GM18519 (cell line): ENCODE data around the gene NUP214.
"Not testable (repeated sequence)": the region's sequence is repeated elsewhere in the genome, so short reads cannot be mapped to it uniquely, and the experiment has no call there.

Experiments
- ATAC-seq: cut with Tn5 transposase; IDR thresholded peaks from one replicate; pipeline ENCODE4 v1.9.1; 2021; ENCODE audit warnings: mild to moderate bottlenecking, moderate library complexity; ENCODE audit not compliant: unreplicated experiment, low FRiP score

NUP214 gene

DNA sequence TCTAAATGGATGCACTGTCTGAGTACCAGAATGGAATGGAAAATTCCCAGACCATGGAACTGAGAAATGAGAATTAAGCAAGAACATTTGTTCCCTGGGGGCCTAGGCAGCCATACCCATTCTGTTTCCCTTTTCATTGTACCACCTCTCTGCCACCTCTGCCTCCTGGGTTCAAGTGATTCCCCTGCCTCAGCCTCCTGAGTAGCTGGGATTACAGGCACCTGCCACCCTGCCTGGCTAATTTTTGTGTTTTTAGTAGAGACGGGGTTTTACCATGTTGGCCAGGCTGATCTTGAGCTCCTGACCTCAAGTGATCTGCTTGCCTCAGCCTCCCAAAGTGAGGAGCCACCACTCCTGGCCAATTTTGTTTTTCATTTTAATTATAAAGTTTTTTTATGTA lies 33.3 kb downstream of the NUP214 start:
- ATAC-seq = not testable (repeated sequence)

DNA sequence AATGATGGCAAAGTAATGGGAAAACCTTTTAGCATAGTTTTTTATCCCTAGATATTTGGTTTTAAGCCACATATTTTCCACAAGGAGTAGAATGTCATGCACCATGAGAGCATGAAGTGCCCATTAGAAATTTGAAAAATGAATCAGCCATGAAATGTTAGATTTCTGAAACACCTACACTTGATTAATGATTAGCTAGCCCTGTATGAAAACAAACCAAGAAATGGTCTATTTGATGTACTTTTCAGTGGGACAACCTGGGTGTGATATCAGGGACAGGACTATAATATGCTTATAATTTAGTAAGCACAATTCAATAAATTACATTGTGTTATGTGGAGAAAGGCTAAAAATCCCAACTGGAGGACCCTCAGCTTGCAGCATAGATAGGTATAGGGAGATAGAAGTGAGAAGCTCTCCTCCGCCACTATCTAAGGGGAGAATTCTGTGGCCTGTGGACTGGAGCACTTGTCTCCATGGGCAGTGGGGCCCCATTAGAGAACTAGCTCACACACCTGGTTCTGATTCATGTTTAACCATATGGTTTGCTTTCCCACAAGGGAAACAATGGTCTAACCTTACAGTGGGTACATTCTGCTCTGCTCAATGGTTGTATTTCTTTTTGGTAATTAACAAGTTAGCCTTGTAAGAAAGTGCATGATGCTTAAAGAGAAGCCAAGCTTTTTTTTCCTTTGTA lies 35.2 kb downstream of the NUP214 start:
- no peak for ATAC-seq

DNA sequence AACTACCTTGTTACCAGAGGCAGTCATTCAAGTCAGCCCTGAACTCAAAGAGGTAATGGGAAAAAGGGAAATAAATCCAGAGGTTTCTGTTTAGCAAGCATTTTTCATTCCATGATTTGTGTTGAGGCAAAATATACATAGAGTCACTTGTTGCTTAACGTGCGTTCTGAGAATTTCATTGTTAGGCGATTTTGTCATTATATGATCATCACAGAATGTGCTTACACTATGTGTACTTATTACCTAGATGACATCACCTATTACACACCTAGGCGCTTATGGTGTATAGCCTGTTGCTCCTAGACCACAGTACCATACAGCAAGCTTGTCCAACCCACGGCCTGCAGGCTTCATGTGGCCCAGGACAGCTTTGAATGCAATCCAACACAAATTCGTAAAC lies 36.2 kb downstream of the NUP214 start:
- no peak for ATAC-seq

DNA sequence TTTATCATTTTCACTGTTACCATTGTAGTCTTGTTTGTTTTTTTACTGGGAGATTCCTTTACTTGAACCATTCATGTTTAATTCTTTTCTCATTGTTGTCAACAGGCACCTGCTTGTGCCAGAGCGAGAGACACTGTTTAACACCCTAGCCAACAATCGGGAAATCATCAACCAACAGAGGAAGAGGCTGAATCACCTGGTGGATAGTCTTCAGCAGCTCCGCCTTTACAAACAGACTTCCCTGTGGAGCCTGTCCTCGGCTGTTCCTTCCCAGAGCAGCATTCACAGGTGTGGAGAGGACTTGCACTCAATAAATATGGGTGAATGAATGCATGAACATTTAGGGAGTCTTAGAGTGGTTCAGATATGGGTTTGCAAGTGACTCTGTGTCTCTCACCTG lies 37.5 kb downstream of the NUP214 start:
- ATAC-seq = no peak

DNA sequence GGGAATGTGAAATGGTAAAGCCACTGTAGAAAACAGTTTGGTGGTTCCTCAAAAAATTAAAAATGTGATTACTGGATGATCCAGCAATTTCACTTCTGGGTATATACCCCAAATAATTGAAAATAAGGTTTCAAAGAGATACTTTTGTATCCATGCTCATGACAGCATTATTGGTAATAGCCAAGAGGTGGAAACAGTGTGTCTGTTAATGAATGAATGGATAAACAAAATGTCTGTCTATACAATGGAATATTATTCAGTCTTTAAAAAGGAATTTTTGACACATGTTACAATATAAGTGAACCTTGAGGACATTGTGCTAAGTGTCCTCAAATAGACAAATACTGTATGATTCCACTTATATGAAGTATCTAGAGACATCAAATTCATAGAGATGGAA lies 40.1 kb downstream of the NUP214 start:
- ATAC-seq = no peak

DNA sequence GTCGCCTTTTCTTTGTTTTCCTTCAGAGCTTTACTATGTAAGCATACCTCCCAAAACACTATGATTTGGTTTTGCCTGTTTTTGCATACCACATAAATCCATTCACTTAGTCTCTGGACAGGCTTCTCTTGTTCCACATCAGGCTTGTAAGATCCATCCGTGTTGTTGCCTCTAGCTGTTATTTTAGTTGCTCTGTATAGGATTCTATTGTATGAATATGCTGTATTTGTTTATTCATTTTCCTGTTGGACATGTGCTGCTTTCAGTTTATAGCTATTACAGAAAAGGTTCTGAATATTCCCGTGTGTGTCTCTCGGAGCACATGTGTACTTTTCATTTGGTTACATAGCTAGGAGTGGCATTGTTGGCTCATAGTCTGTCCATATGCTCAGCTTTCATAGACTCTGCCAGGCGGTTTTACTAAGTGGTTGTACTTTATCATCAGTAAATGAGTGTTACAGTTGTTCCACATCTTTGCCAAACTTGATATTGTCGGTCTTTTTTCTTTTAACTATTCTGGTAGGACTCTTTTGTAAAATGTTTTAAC lies 41.8 kb downstream of the NUP214 start:
- no peak for ATAC-seq

DNA sequence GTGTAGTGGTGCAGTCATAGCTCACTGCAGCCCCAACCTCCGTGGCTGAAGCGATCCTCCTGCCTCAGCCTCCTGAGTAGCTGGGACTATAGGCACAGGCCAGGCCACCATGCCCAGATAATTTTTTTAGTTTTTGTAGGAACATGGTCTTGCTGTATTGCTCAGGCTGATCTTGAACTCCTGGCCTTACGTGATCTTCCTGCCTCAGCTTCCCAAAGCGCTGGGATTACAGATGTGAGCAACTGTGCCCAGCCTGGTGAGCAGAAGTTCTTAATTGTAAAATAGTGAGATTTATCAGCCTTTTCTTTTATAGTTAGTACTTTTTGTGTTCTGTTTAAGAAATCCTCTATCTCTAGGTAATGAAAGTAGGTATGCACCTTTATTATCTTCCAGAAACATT lies 42.5 kb downstream of the NUP214 start:
- ATAC-seq = no peak

DNA sequence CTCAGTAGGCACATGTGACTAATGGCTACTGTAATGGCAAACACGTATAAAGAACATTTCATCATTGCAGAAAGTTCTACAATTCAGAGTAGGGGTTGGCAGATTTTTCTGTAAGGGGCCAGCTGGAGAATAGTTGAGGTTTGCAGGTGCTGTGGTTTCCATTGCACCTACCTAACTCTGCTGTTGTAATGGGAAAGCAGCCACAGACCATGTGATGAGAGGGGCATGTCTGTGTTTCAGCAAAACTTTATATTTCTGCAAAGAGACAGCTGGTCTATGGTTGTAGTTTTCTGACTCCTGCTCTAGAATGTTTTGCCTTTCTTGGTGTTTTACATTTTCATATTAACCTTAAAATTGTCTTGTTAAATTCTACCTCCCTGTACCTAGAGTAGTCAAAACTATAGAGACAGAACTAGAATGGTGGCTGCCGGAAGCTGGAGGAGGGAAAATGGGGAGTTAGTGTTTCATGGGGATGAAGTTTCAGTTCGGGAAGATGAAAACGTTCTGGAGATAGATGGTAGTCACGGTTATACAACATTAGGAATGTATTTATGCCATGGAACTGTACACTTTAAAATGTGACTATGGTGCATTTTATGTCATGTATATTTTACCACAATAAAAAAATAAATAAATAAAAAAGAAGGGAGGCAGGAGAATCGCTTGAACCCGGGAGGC lies 44.3 kb downstream of the NUP214 start:
- ATAC-seq = no peak

DNA sequence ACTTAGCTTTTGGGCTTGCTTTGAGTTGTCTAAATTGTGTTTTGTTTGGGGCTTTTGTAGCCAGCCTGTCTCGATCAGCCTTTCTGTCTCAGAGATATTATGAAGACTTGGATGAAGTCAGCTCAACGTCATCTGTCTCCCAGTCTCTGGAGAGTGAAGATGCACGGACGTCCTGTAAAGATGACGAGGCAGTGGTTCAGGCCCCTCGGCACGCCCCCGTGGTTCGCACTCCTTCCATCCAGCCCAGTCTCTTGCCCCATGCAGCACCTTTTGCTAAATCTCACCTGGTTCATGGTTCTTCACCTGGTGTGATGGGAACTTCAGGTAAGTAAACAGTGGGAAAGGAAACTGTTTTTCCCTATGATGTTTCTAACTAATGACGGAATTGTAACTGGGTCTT lies 48.6 kb downstream of the NUP214 start:
- ATAC-seq = no peak

DNA sequence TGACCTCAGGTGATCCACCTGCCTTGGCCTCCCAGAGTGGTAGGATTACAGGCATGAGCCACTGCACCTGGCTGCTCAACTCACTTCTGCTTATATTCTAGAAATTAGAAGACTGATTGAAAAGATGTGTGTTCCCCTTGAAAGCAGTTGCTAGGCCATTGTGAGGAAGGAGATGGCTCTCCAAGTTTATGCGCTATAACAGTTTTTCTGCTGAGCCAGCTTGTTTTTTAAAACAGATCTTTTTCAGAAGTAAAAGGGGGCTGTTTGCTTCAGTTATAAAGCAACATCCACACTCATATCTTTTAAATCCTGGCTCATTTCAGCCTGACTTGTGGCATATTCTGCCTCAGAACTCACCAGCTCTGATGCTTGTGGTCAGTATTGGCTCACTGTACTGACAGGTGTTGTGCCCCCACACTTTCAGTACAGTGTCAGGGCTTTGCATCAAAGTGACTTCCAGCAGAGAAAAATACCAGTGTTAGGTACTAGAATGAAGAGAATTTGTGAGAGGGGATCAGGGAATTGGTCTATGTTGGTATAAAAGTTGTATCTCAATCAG lies 49.4 kb downstream of the NUP214 start:
- no peak for ATAC-seq

DNA sequence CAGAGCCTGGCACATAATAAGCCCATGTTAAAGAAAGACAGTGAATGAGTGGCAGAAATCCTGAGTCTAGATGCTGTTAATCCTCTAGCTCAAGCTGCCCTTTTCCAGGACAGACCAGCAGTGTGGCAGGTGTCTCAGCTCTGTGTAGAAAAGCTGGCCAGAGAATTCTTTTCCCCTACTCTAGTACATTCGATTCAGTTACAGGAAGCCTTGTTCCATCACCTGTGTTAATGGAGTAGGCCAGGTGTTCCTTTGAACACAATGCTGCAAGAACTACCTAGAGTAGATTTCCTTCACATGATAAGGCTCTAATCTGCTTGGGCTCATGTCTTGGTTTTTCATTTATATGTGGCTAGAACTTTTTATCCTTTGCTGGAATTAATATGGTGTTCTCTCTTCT lies 52.5 kb downstream of the NUP214 start:
- ATAC-seq = no peak

DNA sequence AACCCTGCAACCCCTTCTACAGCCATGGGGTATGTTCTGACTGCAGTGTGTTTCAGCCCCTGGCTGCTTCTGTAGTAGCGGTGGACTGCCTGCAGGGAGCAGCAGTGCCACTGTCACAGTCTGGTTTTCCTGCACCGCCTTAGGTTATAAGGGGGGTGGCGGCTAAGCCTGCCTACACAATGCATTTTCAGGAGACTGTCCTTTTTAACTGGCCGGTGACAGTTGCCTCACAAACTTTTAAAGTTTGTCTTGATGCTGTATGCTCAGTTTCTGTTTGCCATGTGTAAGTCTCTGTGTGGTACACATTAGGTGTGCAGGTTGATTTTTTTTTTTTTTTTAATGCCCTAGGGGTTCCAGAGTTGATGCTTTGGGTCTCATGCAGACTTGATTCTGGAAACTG lies 53.0 kb downstream of the NUP214 start:
- no peak for ATAC-seq

DNA sequence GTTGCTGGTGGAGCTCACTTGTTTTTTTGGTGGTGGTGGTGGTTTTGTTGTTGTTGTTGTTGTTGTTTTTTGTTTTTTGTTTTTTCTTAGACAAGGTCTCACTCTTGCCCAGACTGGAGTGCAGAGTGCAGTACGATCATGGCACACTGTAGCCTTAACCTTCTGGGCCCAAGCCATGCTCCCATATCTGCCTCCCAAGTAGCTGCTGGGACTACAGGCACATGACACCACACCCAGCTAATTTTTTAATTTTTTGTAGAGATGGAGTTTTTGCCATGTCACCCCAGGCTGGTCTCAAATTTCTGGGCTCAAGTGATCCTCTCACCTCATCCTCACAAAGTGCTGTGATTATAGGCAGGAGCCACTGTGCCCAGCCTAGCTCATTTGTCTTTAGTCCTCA lies 53.5 kb downstream of the NUP214 start:
- ATAC-seq = no peak

DNA sequence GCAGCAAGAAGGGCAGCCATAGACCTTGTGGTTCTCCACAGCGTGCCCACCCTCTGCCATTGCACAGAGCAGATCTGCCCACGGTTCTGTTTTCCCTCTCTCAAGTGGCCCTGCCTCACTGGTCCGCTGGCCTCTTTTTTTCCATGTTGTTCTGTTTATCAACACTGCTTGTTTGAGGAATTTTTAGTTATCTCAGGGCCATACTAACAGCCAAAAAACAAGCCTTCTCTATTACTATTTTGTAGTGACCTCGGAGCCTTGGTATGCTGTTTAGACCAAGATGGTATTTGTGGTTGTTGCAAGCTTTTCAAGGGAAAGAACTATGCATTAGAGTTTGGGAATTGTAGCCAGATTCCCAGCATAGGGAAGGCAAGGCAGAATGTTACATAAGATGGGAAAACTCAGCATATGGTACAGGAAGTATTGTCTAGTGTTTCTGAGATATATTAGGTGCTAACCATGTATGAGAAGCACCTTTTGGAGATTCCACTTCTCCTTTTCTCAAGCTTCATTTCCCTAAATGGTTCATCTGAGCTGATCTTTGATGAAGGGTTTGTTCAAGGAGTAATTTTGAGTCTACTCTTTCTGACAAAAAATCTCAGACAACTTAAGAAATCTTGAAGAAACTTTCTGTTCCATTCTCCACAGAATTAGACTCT lies 54.3 kb downstream of the NUP214 start:
- ATAC-seq = no peak

DNA sequence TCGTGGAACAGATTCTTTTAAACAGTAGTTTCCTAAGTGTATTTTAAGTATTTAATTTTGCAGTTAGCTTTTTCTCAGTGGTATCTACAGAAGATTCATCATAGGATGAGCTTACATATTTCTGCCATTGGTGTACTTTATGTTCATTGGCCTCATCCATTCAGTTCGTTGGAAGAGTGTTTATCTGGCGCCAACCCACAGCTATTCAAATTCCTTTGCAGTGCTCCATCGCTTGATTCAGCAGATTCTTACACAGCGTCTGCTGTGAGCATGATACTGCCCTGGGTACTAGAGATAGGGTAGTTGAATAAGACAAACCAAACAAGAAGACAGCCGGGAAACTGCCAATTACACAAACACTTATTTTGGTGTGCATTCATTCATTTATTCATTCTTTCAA lies 55.1 kb downstream of the NUP214 start:
- ATAC-seq = no peak

DNA sequence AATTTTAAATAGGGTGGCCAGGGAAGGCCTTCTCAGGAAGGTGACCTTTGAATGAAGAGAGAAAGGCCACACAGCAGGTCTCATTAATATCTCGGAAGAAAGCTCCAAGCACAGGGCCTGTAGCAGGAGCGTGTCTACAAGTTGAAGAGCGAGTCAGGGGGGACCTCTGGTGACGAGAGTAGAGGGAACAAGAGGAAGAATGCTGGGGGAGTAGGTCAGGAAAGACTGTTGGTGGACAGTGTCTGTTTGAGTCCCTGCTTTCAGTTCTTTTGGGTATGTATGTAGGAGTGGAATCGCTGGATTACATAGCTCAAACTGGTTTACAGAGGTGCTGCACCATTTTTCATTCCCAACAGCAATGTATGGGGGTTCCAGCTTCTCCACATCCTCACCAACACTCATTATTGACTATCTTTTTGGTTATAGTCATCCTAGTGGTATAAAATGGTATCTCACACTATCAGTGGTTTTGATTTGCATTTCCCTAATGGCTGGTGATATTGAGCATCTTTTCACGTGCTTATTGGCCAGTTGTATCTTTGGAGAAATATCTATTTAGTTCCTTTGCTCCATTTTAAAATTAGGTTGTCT lies 55.8 kb downstream of the NUP214 start:
- ATAC-seq = no peak

DNA sequence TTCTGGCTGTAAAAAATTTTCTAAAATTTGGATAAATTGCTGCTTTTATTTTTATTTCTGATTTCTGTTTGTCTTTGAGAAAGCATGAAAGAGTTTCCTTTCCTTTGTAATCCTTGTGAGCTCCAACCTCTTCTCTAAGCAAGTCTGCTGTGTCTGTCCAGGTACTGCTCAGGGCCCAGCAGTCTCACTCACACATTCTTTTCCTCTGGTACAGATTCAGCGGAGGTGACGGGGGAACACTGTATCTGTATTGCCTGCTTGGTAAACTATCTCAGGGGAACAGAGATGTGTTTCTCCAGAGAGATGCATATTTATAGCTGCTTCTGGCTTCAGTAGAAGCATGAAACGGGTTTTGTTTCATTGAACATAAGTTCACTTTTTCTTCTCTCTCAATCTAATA lies 60.5 kb downstream of the NUP214 start:
- no peak for ATAC-seq

DNA sequence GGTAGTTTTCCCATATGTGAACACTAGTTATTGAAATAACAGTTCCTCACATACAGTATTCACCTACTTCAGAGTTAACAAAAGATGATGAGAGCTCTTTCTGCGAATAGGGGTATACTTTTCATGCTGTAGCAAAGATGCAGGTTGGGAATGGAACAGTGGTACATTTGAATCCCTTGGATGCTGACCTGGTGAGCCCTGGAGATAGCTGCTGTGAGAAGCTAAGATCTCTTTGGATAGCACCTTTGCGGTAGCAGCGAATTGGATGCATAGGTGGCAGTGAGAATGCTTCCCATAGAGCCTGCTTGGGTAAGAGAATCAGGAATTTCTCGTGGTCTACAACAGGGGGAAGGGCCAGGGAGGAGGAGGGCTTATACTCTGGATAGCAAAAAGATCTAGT lies 61.2 kb downstream of the NUP214 start:
- ATAC-seq = no peak

DNA sequence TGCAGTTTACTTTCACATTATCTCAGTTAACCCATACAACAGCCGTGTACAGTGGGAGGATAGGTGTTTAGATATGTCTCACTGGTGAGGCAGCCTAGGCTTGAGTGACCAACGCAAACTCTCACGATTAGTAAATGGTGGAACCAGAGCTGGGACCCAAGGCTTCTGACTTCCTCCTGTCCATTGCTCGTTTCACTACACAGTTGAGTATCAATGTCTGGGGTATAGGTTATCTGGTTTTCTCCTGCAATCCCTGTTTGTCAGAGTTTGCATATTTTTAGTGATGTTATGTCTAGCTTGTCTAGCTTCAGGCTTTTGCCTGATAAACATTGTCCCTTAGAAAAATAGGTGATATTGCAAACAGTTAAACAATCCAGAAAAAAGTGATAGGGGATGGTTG lies 62.6 kb downstream of the NUP214 start:
- ATAC-seq = no peak

DNA sequence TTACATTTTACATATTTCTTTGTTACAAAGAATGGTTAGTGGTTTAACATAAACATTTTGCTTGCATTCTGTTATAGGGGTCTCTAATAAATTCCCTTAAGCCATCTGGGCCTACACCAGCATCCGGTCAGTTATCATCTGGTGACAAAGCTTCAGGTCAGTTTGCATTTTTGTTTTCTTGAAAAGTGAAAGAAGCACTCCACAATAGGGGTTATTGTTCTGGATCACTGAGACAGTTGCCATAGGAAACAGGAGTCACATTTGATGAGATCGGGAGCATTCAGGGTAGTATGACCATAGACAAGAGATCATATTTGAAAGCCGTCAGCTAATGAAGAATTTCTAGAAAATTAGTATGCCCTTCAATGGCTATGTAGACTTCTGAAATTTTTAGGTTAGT lies 63.6 kb downstream of the NUP214 start:
- no peak for ATAC-seq

DNA sequence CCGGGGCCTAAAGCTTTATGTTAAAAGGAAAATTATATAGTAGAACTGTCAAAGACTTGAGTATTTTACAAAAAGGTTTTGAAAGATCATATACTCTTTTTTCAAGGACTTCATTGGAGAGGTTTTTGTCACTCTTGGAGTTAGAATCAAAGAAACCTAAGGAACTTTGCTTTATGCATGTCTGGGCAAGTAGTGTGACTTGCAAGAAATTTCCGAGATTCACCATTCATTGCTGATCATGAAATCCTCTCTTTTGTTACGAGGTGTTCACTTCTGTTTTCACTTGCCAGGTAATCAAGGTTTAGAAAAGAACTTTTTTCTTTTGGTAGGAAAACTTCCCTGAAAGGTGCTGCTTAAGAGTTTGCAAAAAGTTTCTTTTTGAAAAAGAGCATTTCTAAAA lies 64.8 kb downstream of the NUP214 start:
- no peak for ATAC-seq
